ENCODE data around the gene LENEP.
A peak's percentile ranks its signal among the peaks of the same experiment; 100 is the strongest.

Gene LENEP

DNA sequence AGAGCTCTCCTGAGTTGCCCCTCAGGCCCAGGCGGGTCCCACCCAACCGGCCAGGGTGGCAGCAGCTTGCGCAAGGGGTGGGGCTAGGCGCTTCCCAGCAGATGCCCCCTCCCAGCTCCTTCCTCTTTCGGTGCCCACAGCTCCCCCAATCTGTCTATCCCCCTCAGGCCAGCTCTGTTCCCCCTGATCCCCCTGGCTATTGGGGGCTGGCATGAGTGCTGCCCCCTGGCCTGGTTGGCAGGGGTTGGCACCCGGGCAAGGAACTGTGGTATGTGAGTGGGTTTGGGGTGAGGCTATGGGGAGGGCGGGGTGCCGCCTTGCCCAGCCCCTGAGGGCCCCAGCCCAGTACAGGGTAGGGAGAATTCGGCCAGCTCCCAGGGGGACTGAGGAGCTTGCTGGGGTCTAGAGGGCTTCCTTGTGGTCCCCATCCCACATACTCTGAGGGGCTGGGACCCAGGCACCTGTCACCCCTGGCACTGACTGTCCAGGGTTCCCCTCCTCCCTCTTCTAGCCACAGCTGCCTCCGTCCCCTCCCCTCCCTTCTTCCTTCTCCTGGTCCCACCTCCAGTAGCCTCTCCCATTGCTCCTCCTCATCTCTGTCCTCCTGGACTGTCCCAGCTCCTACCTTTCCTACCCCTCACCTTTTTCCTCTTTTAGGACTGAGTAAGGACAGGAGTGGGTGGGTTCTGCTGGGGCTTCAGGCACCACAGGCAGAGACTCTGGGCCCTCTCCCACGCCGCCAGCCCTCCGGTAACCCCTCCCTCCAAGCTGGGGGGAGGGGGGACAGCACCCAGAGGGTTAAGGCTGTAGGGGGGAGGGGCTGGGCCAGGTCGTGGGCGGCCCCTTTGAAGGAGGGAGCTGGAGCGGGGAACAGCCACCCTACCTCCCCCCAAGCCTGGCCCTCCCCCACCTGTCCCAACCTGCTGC, 14.9 kb downstream of the LENEP start:
- no peaks in the 10 kb centered on the region for H3K9me3 ChIP-seq (ENCODE audit: control insufficient read depth, insufficient read depth, low read length)
- H3K27ac ChIP-seq (ENCODE audit: low read depth, low read length): peak overlapping the region; percentile 20
- H3K27me3 ChIP-seq (ENCODE audit: control insufficient read depth, insufficient read depth, low read length): no peaks in the 10 kb centered on the region
- H3K9ac ChIP-seq (ENCODE audit: low read depth, low read length): no peak overlapping the region
- H3K36me3 ChIP-seq (ENCODE audit: control insufficient read depth, insufficient read depth, low read length): peaks cover 5% of the 10 kb centered on the region; the same call in 1 of the 2 replicates
- H3K4me1 ChIP-seq (ENCODE audit: control insufficient read depth, insufficient read depth, low read length): peaks cover 30% of the 10 kb centered on the region
- peak overlapping the region; percentile 39; the same call in 1 of the 2 replicates for H3K4me3 ChIP-seq (ENCODE audit: low read depth, low read length)

DNA sequence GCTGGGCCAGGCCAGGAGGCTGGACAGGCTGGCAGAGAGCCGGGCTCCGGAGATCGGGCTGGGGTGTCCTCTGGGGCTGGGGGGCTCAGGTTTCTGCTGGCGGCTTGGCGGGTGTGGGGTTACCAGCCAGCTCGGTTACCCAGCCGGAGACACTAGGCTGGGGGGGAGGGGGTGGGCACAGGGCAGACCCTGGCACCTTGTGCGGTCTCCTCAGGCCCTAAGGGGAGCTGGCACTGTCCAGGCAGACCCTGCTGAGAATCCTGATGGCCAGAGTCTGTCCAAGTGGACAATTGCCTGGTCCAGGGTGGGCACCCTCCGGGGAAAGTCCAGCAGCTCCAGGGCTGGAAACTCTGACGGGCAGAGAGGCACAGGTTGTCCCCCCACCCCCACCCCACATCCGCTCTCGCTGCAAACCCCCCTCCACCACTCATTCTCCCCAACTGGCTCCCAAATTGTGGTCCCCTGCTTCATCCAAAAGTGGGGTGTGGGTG, 15.9 kb downstream of the LENEP start:
- Histone ChIP-seq H3K27ac (ENCODE audit: low read depth, low read length) (no peak overlapping the region), H3K9me3 (ENCODE audit: control insufficient read depth, insufficient read depth, low read length) (no peaks in the 10 kb centered on the region), H3K4me1 (ENCODE audit: control insufficient read depth, insufficient read depth, low read length) (peaks cover 31% of the 10 kb centered on the region), H3K27me3 (ENCODE audit: control insufficient read depth, insufficient read depth, low read length) (no peaks in the 10 kb centered on the region), H3K4me3 (ENCODE audit: low read depth, low read length) (no peak overlapping the region), H3K9ac (ENCODE audit: low read depth, low read length) (no peak overlapping the region), H3K36me3 (ENCODE audit: control insufficient read depth, insufficient read depth, low read length) (peaks cover 12% of the 10 kb centered on the region)

GRCh38 chr1:155009742-155010141, 16.4 kb downstream of the LENEP start:
- Histone ChIP-seq H3K27me3 (ENCODE audit: control insufficient read depth, insufficient read depth, low read length) (no peaks in the 10 kb centered on the region), H3K27ac (ENCODE audit: low read depth, low read length) (no peak overlapping the region), H3K4me3 (ENCODE audit: low read depth, low read length) (no peak overlapping the region), H3K9ac (ENCODE audit: low read depth, low read length) (no peak overlapping the region), H3K4me1 (ENCODE audit: control insufficient read depth, insufficient read depth, low read length) (peaks cover 26% of the 10 kb centered on the region), H3K9me3 (ENCODE audit: control insufficient read depth, insufficient read depth, low read length) (no peaks in the 10 kb centered on the region), H3K36me3 (ENCODE audit: control insufficient read depth, insufficient read depth, low read length) (peaks cover 17% of the 10 kb centered on the region)

- peaks cover 23% of the 10 kb centered on the region for H3K36me3 ChIP-seq (ENCODE audit: control insufficient read depth, insufficient read depth, low read length)
- H3K9me3 ChIP-seq (ENCODE audit: control insufficient read depth, insufficient read depth, low read length): no peaks in the 10 kb centered on the region
- H3K9ac ChIP-seq (ENCODE audit: low read depth, low read length): no peak overlapping the region
- no peak overlapping the region for H3K27ac ChIP-seq (ENCODE audit: low read depth, low read length)
- H3K4me3 ChIP-seq (ENCODE audit: low read depth, low read length): no peak overlapping the region
- no peaks in the 10 kb centered on the region for H3K27me3 ChIP-seq (ENCODE audit: control insufficient read depth, insufficient read depth, low read length)
- peaks cover 21% of the 10 kb centered on the region for H3K4me1 ChIP-seq (ENCODE audit: control insufficient read depth, insufficient read depth, low read length)
These were observed 17.0 kb downstream of the LENEP start for GRCh38 chr1:155010211-155010918.

- Histone ChIP-seq H3K27me3 (ENCODE audit: control insufficient read depth, insufficient read depth, low read length) (no peaks in the 10 kb centered on the region), H3K4me3 (ENCODE audit: low read depth, low read length) (no peak overlapping the region), H3K9me3 (ENCODE audit: control insufficient read depth, insufficient read depth, low read length) (no peaks in the 10 kb centered on the region), H3K27ac (ENCODE audit: low read depth, low read length) (no peak overlapping the region), H3K36me3 (ENCODE audit: control insufficient read depth, insufficient read depth, low read length) (peaks cover 29% of the 10 kb centered on the region), H3K4me1 (ENCODE audit: control insufficient read depth, insufficient read depth, low read length) (peaks cover 19% of the 10 kb centered on the region), H3K9ac (ENCODE audit: low read depth, low read length) (no peak overlapping the region)
These were observed 17.6 kb downstream of the LENEP start for GRCh38 chr1:155011004-155011416.

GRCh38 chr1:155011437-155012025, 18.1 kb downstream of the LENEP start:
- no peak overlapping the region for H3K9ac ChIP-seq (ENCODE audit: low read depth, low read length)
- peaks cover 21% of the 10 kb centered on the region for H3K4me1 ChIP-seq (ENCODE audit: control insufficient read depth, insufficient read depth, low read length)
- no peaks in the 10 kb centered on the region for H3K27me3 ChIP-seq (ENCODE audit: control insufficient read depth, insufficient read depth, low read length)
- H3K9me3 ChIP-seq (ENCODE audit: control insufficient read depth, insufficient read depth, low read length): no peaks in the 10 kb centered on the region
- no peak overlapping the region for H3K27ac ChIP-seq (ENCODE audit: low read depth, low read length)
- peaks cover 34% of the 10 kb centered on the region for H3K36me3 ChIP-seq (ENCODE audit: control insufficient read depth, insufficient read depth, low read length)
- H3K4me3 ChIP-seq (ENCODE audit: low read depth, low read length): no peak overlapping the region

DNA sequence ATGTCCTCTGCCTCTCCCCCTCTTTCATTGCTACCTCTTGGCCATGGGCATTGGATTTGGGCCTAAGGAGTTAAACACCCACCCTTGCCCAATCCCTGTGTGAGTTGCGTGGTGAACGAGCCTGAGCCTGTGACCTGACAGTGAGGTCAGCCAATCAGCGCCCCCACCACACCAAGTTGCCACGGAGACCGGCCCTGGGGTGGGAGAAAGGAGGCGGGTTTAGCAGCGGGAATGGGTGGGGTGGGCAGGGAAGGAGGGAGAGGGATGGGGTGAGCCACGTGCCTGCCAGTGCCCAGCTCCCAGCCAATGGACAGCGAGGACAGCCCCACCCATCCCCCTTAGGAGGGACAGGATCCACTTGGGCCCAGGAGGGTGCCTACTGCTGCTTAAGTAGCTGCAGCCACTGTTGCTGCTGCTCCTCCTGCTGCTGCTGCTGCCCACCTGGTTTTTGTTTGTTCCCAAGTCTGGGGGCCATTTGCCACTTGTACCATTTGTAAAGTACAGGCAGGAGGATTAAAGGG, 18.7 kb downstream of the LENEP start:
- peaks cover 38% of the 10 kb centered on the region for H3K36me3 ChIP-seq (ENCODE audit: control insufficient read depth, insufficient read depth, low read length)
- H3K4me3 ChIP-seq (ENCODE audit: low read depth, low read length): no peak overlapping the region
- no peak overlapping the region for H3K9ac ChIP-seq (ENCODE audit: low read depth, low read length)
- no peaks in the 10 kb centered on the region for H3K27me3 ChIP-seq (ENCODE audit: control insufficient read depth, insufficient read depth, low read length)
- peaks cover 26% of the 10 kb centered on the region for H3K4me1 ChIP-seq (ENCODE audit: control insufficient read depth, insufficient read depth, low read length)
- H3K27ac ChIP-seq (ENCODE audit: low read depth, low read length): no peak overlapping the region
- H3K9me3 ChIP-seq (ENCODE audit: control insufficient read depth, insufficient read depth, low read length): no peaks in the 10 kb centered on the region

DNA sequence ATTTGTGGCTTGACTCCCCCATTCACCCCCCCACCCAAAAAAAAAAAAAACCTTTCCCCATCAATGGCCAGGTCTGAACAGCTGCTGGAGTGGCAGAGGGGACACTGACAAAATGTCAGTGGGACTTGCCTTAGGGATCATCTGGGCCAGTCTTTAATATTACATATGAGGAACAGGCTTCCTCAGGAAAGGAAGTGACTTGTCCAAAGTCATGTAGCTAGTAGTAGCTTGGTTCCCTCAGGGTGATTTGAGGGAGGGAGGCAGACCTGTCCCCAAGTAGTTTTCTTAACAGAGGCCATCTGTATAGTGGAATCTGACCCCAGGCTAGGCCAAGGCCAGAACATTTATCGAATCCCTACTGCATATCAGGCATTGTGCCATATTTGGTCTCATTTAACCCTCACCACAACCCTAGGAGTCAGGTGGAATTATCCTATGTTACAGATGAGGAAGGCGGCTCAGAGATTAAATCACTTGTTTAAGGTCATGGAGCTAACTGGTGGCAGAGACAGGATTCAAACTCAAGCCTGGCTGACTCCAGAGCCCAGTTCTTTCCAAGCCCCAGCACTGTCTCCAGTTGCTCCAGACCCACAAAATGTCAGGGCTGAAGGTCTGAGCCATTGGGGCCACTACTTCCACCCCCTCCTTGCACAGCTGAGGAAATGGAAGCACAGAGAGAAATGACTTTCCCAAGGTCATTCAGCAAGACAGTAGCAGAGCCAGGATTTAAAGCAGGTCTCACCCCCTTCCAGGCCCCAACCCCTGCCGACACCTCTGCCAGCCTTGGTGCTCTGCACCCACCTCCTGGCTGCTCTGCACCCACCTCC, 19.6 kb downstream of the LENEP start:
- H3K9ac ChIP-seq (ENCODE audit: low read depth, low read length): no peak overlapping the region
- H3K27ac ChIP-seq (ENCODE audit: low read depth, low read length): no peak overlapping the region
- no peak overlapping the region for H3K4me3 ChIP-seq (ENCODE audit: low read depth, low read length)
- H3K4me1 ChIP-seq (ENCODE audit: control insufficient read depth, insufficient read depth, low read length): peaks cover 31% of the 10 kb centered on the region
- no peaks in the 10 kb centered on the region for H3K9me3 ChIP-seq (ENCODE audit: control insufficient read depth, insufficient read depth, low read length)
- H3K36me3 ChIP-seq (ENCODE audit: control insufficient read depth, insufficient read depth, low read length): peaks cover 38% of the 10 kb centered on the region
- H3K27me3 ChIP-seq (ENCODE audit: control insufficient read depth, insufficient read depth, low read length): no peaks in the 10 kb centered on the region

- Histone ChIP-seq H3K4me3 (ENCODE audit: low read depth, low read length) (no peak overlapping the region), H3K9ac (ENCODE audit: low read depth, low read length) (no peak overlapping the region), H3K36me3 (ENCODE audit: control insufficient read depth, insufficient read depth, low read length) (peaks cover 38% of the 10 kb centered on the region), H3K27ac (ENCODE audit: low read depth, low read length) (no peak overlapping the region), H3K9me3 (ENCODE audit: control insufficient read depth, insufficient read depth, low read length) (no peaks in the 10 kb centered on the region), H3K27me3 (ENCODE audit: control insufficient read depth, insufficient read depth, low read length) (no peaks in the 10 kb centered on the region), H3K4me1 (ENCODE audit: control insufficient read depth, insufficient read depth, low read length) (peaks cover 32% of the 10 kb centered on the region)
These were observed 20.2 kb downstream of the LENEP start for GRCh38 chr1:155013632-155014031.

Measured in HUES48 (cell line).